HG02885 (cell line): ENCODE measurements around the gene EFNA3.

Experiments
- ATAC-seq: cut with Tn5 transposase; IDR thresholded peaks from one replicate; pipeline ENCODE4 v1.9.1; 2021; ENCODE audit warnings: mild to moderate bottlenecking; ENCODE audit not compliant: unreplicated experiment, poor library complexity

EFNA3 gene

GRCh38 chr1:155078469-155079209 lies at the start of gene EFNA3:
EFNA3 (plus strand) TSS chr1:155078837; CDS start chr1:155078942, 105 bp downstream.
- peak; percentile 47 for ATAC-seq

- no peak for ATAC-seq
Measured at GRCh38 chr1:155029513-155030242, 49.0 kb upstream of the EFNA3 start.

- no peak for ATAC-seq
Measured at GRCh38 chr1:155030243-155030795, 48.3 kb upstream of the EFNA3 start.

- ATAC-seq: no peak
Measured at GRCh38 chr1:155030899-155031298, 47.7 kb upstream of the EFNA3 start.

GRCh38 chr1:155032886-155033285 lies 45.8 kb upstream of the EFNA3 start:
- no peak for ATAC-seq

GRCh38 chr1:155033524-155033923 lies 45.1 kb upstream of the EFNA3 start, which contains the start of the genes DCST1 and DCST2:
DCST1 (plus strand) TSS chr1:155033824; CDS start chr1:155034037, 213 bp downstream.
DCST2 (minus strand) TSS chr1:155033781; CDS start chr1:155033701, 80 bp downstream.
- no peak for ATAC-seq

- no peak for ATAC-seq
Measured at GRCh38 chr1:155034318-155035208, 44.1 kb upstream of the EFNA3 start.

- ATAC-seq: no peak
Measured at GRCh38 chr1:155035936-155036335, 42.7 kb upstream of the EFNA3 start.

- no peak for ATAC-seq
Measured at GRCh38 chr1:155037043-155037442, 41.6 kb upstream of the EFNA3 start.

- no peak for ATAC-seq
Measured at GRCh38 chr1:155037851-155038441, 40.7 kb upstream of the EFNA3 start.

- ATAC-seq: no peak
Measured at GRCh38 chr1:155038602-155039307, 39.9 kb upstream of the EFNA3 start.

- ATAC-seq: no peak
Measured at GRCh38 chr1:155039308-155039669, 39.3 kb upstream of the EFNA3 start.

- no peak for ATAC-seq
Measured at GRCh38 chr1:155040358-155041093, 38.1 kb upstream of the EFNA3 start.

GRCh38 chr1:155042789-155043188 lies 35.8 kb upstream of the EFNA3 start:
- ATAC-seq: no peak

- ATAC-seq: no peak
Measured at GRCh38 chr1:155043301-155043702, 35.3 kb upstream of the EFNA3 start.

- no peak for ATAC-seq
Measured at GRCh38 chr1:155043793-155044192, 34.8 kb upstream of the EFNA3 start.

GRCh38 chr1:155044365-155044764 lies 34.3 kb upstream of the EFNA3 start:
- no peak for ATAC-seq

- no peak for ATAC-seq
Measured at GRCh38 chr1:155044812-155045657, 33.6 kb upstream of the EFNA3 start.
